K562 (cell line): ENCODE results near the gene CAPN10. TPM values are rescaled to one million over a fixed set of nuclear protein-coding genes. Genes with fewer than 3 reads are reported as not detected.

Source experiments
- CUX1 ChIP-seq: fragments of 200-800 bp; sonication (Bioruptor generic); IDR thresholded peaks from 2 replicates; pipeline ENCODE4 v1.6.1; 2016; ENCODE audit warnings: missing genetic modification characterization, missing compliant biosample characterization
- DIDO1 ChIP-seq: fragments of 450-650 bp; IDR thresholded peaks from 2 replicates; pipeline ENCODE4 v1.6.1; 2016; ENCODE audit warnings: low read depth, missing biosample characterization, missing genetic modification characterization
- ELK1 ChIP-seq: sonication (generic); formaldehyde crosslinking; IDR thresholded peaks from 2 replicates; pipeline ENCODE4 v1.8.1; 2022; ENCODE audit warnings: missing genetic modification reagents
- GATA2 ChIP-seq: sonication (generic); formaldehyde crosslinking; IDR thresholded peaks from 2 replicates; pipeline ENCODE4 v1.4.0; 2020; ENCODE audit warnings: mild to moderate bottlenecking, missing genetic modification reagents
- HDAC2 ChIP-seq: fragments of 450-650 bp; IDR thresholded peaks from 2 replicates; pipeline ENCODE4 v1.6.1; 2016; ENCODE audit warnings: mild to moderate bottlenecking
- PURB ChIP-seq: sonication (generic); formaldehyde crosslinking; IDR thresholded peaks from 2 replicates; pipeline ENCODE4 v1.9.0; 2021; ENCODE audit warnings: low read depth, mild to moderate bottlenecking, missing genetic modification reagents
- UBTF ChIP-seq, 2 experiments: IDR thresholded peaks; 2 replicates each; pipeline ENCODE4 v1.6.1; 2012; ENCODE audit warnings: improper control_type of control experiment in 2 of 2, low read depth in 2 of 2, low read length in 2 of 2, borderline replicate concordance in 1 of 2
- ZBTB5 ChIP-seq: fragments of 450-650 bp; IDR thresholded peaks from 2 replicates; pipeline ENCODE4 v1.6.1; 2017; ENCODE audit warnings: antibody characterized with exemption
- ZNF197 ChIP-seq: fragments of 200-800 bp; sonication (Bioruptor generic); IDR thresholded peaks from 2 replicates; pipeline ENCODE4 v1.6.1; 2016; ENCODE audit warnings: low read depth, missing genetic modification characterization, missing compliant biosample characterization
- ZNF668 ChIP-seq: fragments of 250-450 bp; sonication (Bioruptor Pico); IDR thresholded peaks from 2 replicates; pipeline ENCODE4 v1.8.0; 2022; ENCODE audit warnings: mild to moderate bottlenecking, inconsistent platforms
- polyA plus RNA-seq, 8 experiments: library from polyadenylated mRNA; depleted of rRNA in 4 of 8; stranded (reverse) in 5 of 8; unstranded in 3 of 8; fragments of >200 nt; fragmentation: Nextera tagmentation in 2 of 8; fragmentation: Illumina TruSeq in 1 of 8; extraction: Ambion mirVana in 2 of 8; extraction: Trizol in 1 of 8; gene quantifications; 2 replicates each; pipeline versions ENCODE4 v1.2.1 to v1.2.3, GENCODE V29; 2011 to 2014; ENCODE audit warnings: inconsistent platforms in 1 of 8, missing spikeins in 1 of 8
- total RNA-seq, 7 experiments: library from RNA; depleted of rRNA in 6 of 7; stranded (reverse); fragments of >200 nt in 6 of 7; fragmentation: Illumina TruSeq in 2 of 7; extraction: Trizol in 2 of 7; gene quantifications; 2 replicates each; pipeline versions ENCODE4 v1.2.1 to v1.2.3, GENCODE V29; 2011 to 2021; ENCODE audit warnings: low replicate concordance in 1 of 7
- TF ChIP-seq, protein P1 (sequence below): fragments of 450-650 bp; formaldehyde crosslinking; IDR thresholded peaks from 2 replicates; pipeline ENCODE4 v1.4.0; 2020; ENCODE audit warnings: mild to moderate bottlenecking, moderate library complexity

Gene CAPN10
- total and polyA plus RNA-seq, 9 of the 15 experiments (the other 6 are each of a cell fraction or from before 2014, with no cell fraction given) = 0.08 to 26.1 (median 8.4) TPM

- TF ChIP-seq UBTF (IDR thresholded peaks at IDR 0.05; ENCODE audit: borderline replicate concordance in 1 of 2, low read depth in 2 of 2, low read length in 2 of 2) (0 out of 4 replicates have a peak, but pooled peaks of 1 of the 2 experiments have one; percentile 60), DIDO1 (no peak), GATA2 (CRISPR knock-in tag) (no peak), PURB (CRISPR knock-in tag) (no peak), ZNF668 (CRISPR knock-in tag) (no peak), ZBTB5 (no peak), ZNF197 (CRISPR knock-in tag) (no peak), HDAC2 (0 out of 2 replicates have a peak, but pooled peaks have one; percentile 53), CUX1 (CRISPR knock-in tag) (no peak), ELK1 (no peak)
- TF ChIP-seq, protein P1, sequence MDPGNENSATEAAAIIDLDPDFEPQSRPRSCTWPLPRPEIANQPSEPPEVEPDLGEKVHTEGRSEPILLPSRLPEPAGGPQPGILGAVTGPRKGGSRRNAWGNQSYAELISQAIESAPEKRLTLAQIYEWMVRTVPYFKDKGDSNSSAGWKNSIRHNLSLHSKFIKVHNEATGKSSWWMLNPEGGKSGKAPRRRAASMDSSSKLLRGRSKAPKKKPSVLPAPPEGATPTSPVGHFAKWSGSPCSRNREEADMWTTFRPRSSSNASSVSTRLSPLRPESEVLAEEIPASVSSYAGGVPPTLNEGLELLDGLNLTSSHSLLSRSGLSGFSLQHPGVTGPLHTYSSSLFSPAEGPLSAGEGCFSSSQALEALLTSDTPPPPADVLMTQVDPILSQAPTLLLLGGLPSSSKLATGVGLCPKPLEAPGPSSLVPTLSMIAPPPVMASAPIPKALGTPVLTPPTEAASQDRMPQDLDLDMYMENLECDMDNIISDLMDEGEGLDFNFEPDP (CRISPR knock-in tag) = no peak
These were observed 17.9 kb downstream of the CAPN10 start (continued) for GRCh38 chr2:240604291-240604938.
